Activated naive CD8-positive, alpha-beta T cell treated with anti-CD3 and anti-CD28 coated beads, Interleukin-2, amount 50 U/mL, for 16 hours (primary cell): ENCODE results near the gene CYSRT1.

ENCODE experiments used
- DNase-seq: peaks from one replicate; pipeline ENCODE4 v3.0.0-alpha.2; 2020; ENCODE audit warnings: low read depth, low spot score

Gene CYSRT1

GRCh38 chr9:137224830-137225694 lies at the start of gene CYSRT1:
Gene CYSRT1 (plus strand): TSS chr9:137225174. CDS start chr9:137225622, 448 bp downstream.
- no peak for DNase-seq

DNA sequence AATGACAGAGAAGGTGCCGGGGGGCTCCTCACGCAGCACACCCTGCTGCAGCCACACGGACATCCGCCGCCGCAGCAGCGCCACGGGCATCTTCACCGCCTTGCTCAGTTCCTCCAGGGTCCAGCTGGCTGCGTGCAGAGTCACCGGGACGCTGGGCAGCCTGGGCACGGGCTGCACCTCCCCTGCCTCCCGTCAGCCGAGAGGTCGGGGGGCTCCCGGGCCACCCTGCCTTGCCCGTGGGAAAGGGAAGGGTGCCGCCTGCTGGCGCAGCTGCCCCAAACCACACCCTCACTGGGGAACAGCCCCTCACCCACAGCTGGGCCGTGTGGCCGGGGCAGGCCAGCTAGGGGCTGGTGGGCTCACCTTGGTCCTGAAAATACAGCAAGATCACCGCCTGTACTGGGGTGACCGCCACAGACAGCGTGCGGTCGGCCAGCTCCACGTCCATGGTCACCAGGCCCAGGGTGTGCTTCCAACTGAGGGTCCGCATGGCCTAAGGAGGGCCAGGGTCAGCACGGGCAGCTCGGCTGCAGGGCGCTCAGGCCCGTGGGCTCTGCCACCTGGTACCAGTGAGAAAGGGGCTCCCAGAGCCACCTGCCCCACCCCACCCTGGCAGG lies 49.5 kb upstream of the CYSRT1 start:
- DNase-seq: no peak

- no peak for DNase-seq
Measured at GRCh38 chr9:137176302-137177182, 48.4 kb upstream of the CYSRT1 start.

DNA sequence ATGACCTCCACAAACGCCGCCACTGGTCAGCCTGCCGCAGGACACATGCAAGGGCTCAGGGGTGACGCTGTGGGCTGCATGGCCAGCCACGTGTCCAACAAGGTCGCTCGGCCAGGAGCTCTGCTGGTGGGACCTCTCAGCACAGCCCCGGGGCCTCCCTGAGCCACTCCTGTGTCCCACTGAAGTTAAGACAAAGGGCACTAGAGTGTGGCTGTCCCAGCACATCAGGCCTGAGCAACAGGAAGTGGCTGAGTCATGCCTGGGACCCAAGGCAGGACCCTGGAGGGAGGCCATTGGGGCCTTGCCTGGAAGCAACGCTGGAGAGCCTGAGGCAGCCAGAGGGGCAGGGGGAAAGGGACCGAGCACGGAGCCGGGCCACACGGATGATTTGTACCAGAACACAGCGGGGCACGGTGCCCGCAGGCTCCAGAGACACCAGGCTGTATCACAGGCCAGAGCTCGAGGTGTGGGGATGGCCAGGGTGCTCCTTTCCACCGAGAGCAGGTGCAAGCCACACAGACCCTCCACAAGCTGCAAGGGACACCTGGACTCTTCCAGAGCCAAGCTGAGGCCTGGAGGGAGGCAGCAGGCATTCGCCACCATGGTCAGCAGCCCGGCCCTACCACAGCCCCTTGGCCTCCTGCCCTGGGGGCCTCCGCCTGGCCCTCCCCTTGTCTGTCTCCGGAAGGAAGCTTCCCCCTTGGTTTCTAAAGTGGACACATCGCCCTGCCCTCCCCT lies 46.6 kb upstream of the CYSRT1 start:
- no peak for DNase-seq

DNA sequence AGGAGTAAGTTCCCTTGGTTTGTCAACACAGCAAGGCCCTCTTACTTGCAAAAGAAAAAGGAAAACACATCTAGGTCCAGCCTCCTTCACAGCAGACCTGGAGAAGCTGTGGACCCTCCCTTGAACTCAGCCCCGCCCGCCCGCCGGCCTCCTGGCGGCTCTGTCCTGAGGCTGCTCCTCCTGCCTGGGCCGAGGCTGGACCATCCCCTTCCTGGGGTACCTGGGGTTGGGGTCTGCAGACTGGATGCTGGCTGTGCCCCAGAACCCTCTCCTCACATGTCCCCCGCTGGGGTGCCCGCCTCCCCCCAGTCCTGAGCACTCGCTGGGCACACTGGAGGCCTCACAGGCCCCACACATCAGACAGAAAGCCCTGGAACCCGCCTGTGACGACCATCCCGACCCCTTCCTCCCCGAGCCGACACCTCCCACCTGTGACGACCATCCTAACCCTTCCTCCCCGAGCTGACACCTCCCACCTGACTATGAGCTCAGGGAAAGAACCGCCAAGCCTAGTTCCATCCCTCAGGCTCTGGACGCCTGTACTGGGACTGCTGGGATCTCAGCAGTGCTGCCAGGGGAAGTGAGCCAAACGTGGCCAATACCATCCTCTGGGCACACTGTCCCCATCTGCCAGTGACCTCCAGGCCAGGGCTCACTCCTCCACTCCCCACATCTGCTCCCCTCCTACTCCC lies 45.9 kb upstream of the CYSRT1 start:
- DNase-seq: no peak

- no peak for DNase-seq
Measured at GRCh38 chr9:137179761-137180160, 45.2 kb upstream of the CYSRT1 start.

DNA sequence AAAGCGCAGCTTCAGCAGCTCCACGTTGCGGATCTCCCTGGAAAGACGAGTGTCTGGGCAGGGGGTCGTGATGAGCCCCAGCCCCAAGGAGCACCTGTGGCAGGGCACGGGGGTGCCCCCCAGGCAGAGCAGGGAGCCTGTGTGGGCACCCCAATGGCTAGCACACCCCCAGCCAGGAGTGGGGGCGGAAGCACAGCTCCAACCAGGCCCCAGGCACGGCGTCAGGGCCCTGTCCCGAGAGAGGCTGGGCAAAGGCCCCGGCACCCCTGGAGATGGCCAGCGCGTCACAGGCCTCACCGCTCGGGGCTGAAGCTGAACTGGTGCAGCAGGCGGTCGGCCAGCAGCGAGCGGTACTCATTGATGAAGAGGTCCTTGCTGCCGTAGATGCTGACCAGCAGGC lies 44.5 kb upstream of the CYSRT1 start:
- DNase-seq: no peak

DNA sequence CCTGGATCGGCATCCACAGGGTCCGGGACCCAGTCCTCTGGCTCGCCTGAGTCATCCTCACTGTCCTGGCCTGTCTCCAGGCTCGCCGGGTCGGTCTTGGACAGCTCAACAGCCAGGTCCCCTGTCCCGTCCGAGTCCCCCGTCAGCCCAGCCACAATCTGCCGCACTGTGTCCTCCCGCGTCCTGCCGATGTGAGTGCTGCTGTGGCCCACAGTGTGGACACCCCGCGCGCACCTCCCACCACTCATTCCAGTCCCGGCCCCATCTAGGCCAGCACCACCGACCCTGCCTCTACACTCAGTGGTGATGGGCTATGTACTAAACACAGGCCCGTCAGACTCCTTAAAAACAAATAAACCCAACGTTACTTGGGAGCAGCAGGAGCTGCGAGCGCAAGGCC lies 43.3 kb upstream of the CYSRT1 start:
- no peak for DNase-seq

GRCh38 chr9:137182836-137183235 lies 42.1 kb upstream of the CYSRT1 start:
- DNase-seq: no peak

GRCh38 chr9:137183980-137184595 lies 40.9 kb upstream of the CYSRT1 start:
- no peak for DNase-seq

- DNase-seq: no peak
Measured at GRCh38 chr9:137184881-137185660, 39.9 kb upstream of the CYSRT1 start.

- no peak for DNase-seq
Measured at GRCh38 chr9:137185921-137186320, 39.1 kb upstream of the CYSRT1 start.

DNA sequence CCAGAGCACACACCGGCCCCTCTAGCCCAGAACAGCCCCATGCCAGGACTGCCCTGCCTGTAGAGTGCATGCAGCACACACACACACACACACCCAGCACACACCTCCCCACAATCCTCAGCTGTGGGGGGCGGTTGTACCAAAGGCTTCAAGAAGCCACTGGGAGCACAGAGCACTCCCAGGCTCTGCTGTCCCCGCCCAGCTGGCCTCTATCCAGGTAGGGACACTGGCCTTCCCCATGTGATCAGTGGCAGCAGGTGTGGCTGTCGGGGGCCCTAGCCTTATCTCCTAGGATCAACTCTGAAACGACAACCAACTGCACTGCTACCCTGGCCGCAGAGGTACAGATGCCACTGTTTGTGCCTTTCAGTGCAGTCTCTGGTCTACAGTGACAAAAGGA lies 38.6 kb upstream of the CYSRT1 start:
- DNase-seq: no peak

- no peak for DNase-seq
Measured at GRCh38 chr9:137187386-137187785, 37.6 kb upstream of the CYSRT1 start.

DNA sequence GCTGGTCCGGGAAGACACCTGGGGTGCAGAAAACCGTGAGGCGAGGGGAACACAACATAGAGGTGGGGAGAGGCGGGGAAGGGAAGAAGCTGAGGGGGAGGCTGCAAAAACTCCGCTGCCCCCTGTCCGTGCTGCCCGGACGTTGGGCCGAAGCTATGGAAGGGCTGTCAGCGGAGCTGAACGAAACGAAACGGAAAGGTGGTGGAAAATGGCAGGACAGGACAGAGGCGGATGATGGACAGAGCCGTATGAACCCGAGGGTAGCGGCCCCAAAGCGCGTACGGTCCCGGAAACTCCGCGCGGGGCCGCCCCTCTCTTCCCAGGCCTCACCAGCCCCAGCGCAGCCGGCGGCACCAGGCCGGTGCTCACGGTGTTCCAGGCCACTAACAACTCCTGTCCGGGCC lies 36.9 kb upstream of the CYSRT1 start:
- DNase-seq: no peak

GRCh38 chr9:137188490-137189296 lies 36.3 kb upstream of the CYSRT1 start, which contains the start of the genes ANAPC2 and SSNA1:
Gene ANAPC2 (minus strand): TSS chr9:137188560. CDS start chr9:137188532, 28 bp downstream.
Gene SSNA1 (plus strand): TSS chr9:137188676. CDS start chr9:137188727, 51 bp downstream.
- peak; percentile 82 for DNase-seq

DNA sequence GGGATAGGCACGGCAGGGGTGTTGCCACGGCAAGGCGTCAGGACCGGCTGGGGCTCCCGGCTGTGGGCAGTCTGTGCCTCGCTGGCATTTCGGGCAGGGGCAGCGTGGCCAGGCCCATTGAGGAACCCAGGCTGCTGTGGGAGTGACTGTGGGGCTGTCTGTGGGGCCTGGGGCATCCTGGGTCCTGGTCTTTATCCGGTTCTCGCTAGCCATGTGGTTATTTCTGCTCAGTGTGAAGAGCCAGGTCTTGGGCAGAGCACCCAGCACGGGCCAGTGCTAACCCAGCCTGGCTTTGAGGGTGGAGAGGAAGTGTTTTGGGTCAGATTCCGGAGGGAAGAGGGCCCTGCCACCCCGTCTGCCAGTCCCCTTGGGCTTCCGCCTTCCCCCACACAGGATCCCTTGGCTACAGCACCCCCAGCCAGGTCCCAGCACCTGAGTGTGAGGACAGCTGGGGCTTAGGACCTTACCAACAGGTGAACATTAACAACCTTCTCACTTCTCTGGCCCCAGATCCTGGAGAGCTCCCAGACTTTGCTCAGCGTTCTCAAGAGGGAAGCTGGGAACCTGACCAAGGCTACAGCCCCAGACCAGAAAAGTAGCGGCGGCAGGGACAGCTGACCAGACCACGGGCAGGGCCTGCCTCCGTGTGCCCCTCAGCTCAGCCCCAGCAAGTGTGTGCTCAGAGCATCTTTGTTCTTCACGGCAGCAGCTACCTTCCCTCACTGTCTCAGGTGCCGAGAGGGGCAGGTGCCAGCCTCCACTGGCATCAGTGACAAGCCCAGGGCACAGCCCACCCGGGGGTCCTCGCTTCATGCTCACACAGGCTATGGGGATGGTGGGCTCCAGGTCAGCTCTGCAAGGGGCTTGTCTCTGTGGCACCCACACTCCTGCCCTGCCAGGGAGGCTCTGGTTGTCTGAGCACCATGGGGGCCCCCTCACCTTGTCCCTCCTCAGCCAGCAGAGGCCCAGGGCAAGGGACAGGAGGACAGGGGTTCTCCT lies 35.4 kb upstream of the CYSRT1 start:
- DNase-seq: no peak
